GM18867 (cell line): Measurements from ENCODE around the gene DPP7.

ENCODE experiments used
- ATAC-seq: cut with Tn5 transposase; IDR thresholded peaks from one replicate; pipeline ENCODE4 v1.9.1; 2021; ENCODE audit warnings: mild to moderate bottlenecking, moderate library complexity; ENCODE audit not compliant: unreplicated experiment

Gene DPP7

GRCh38 chr9:137095664-137096517, 18.6 kb downstream of the DPP7 start:
- ATAC-seq: peak; percentile 77

- no peak for ATAC-seq
Measured at GRCh38 chr9:137089232-137089947, 25.1 kb downstream of the DPP7 start.

GRCh38 chr9:137088121-137088520, 26.4 kb downstream of the DPP7 start:
- no peak for ATAC-seq

- ATAC-seq: peak; percentile 0
Measured at GRCh38 chr9:137087409-137087925, 27.1 kb downstream of the DPP7 start.

- ATAC-seq: peak; percentile 72
Measured at GRCh38 chr9:137086531-137087408, 27.8 kb downstream of the DPP7 start, which contains the start of gene MAN1B1. MAN1B1 (plus strand) TSS chr9:137086985; CDS start chr9:137087000, 15 bp downstream.

- peak; percentile 19 for ATAC-seq
Measured at GRCh38 chr9:137085920-137086530, 28.5 kb downstream of the DPP7 start.

- ATAC-seq: no peak
Measured at GRCh38 chr9:137084526-137084925, 30.0 kb downstream of the DPP7 start.

- no peak for ATAC-seq
Measured at GRCh38 chr9:137083394-137084004, 31.0 kb downstream of the DPP7 start.

- ATAC-seq: no peak
Measured at GRCh38 chr9:137082925-137083290, 31.6 kb downstream of the DPP7 start.

- no peak for ATAC-seq
Measured at GRCh38 chr9:137082222-137082924, 32.2 kb downstream of the DPP7 start.

GRCh38 chr9:137080260-137081122, 34.0 kb downstream of the DPP7 start:
- ATAC-seq: no peak

GRCh38 chr9:137079401-137079787, 35.1 kb downstream of the DPP7 start:
- ATAC-seq: no peak

GRCh38 chr9:137078701-137079400, 35.7 kb downstream of the DPP7 start:
- ATAC-seq: no peak

GRCh38 chr9:137077758-137078693, 36.5 kb downstream of the DPP7 start:
- ATAC-seq: no peak

- ATAC-seq: peak; percentile 54
Measured at GRCh38 chr9:137077010-137077747, 37.4 kb downstream of the DPP7 start, which contains the start of gene UAP1L1. UAP1L1 (plus strand) TSS chr9:137077517; CDS start chr9:137077533, 16 bp downstream.

- ATAC-seq: no peak
Measured at GRCh38 chr9:137076636-137077009, 37.9 kb downstream of the DPP7 start.
